ENCODE measurements around the gene SGMS1. TPM values are rescaled to one million over a fixed set of nuclear protein-coding genes. Genes with fewer than 3 reads are reported as not detected.

Gene SGMS1
- polyA plus RNA-seq, 2 of the 4 experiments (the other 2 are of a cell fraction): 22.7 to 28.2 TPM

GRCh38 chr10:50384238-50384637, 239.5 kb downstream of the SGMS1 start:
- no peak overlapping the region for H3K4me3 ChIP-seq
- no peak overlapping the region for H3K27ac ChIP-seq
- ATAC-seq: no peak
- H3K4me1 ChIP-seq: peaks cover 17% of the 10 kb centered on the region; the same call in 2 of the 3 replicates
- CTCF ChIA-PET: interaction anchor here (1.0 kb wide), 1 partner anchor 35 kb away, joined by 3 read pairs; no protein-coding TSS in a partner anchor
- no peaks in the 10 kb centered on the region for H3K9me3 ChIP-seq
- no peak overlapping the region for H3K4me2 ChIP-seq
- FAIRE-seq: no peak
- DNase-seq (ENCODE audit: low read depth in 1 of 2, low spot score in 1 of 2): no peak
- no peak for TF ChIP-seq FOSB (CRISPR knock-in tag; IDR thresholded peaks at IDR 0.05)
- POLR2A ChIA-PET: no interaction called here

GRCh38 chr10:50382576-50383023, 241.2 kb downstream of the SGMS1 start:
- TF ChIP-seq CBX2 (IDR thresholded peaks at IDR 0.05; ENCODE audit: borderline replicate concordance, low read depth) (no peak), TFCP2L1 (CRISPR knock-in tag; IDR thresholded peaks at IDR 0.05) (no peak)
- DNase-seq (ENCODE audit: low read depth in 1 of 2, low spot score in 1 of 2) (no peak), ATAC-seq (no peak), FAIRE-seq (no peak)
- Histone ChIP-seq H3K4me2 (no peak overlapping the region), H3K4me3 (no peak overlapping the region), H3K27ac (no peak overlapping the region), H3K4me1 (peaks cover 17% of the 10 kb centered on the region; the same call in 2 of the 3 replicates), H3K9me3 (no peaks in the 10 kb centered on the region)
- POLR2A ChIA-PET: no interaction called here
- WGBS (ENCODE audit: missing lambda C conversion rate): 79% methylated on average over 4 of the region's 4 CpGs
- CTCF ChIA-PET: interaction anchor here (1.2 to 1.7 kb wide), 2 partner anchors 239 to 242 kb away, joined by 3 read pairs; no protein-coding TSS in a partner anchor

GRCh38 chr10:50381642-50382041, 242.1 kb downstream of the SGMS1 start:
- WGBS (ENCODE audit: missing lambda C conversion rate): 79% methylated on average over 3 of the region's 3 CpGs
- Histone ChIP-seq H3K27ac (no peak overlapping the region), H3K9me3 (no peaks in the 10 kb centered on the region), H3K4me2 (no peak overlapping the region), H3K4me1 (peaks cover 17% of the 10 kb centered on the region; the same call in 2 of the 3 replicates), H3K4me3 (no peak overlapping the region)
- DNase-seq (ENCODE audit: low read depth in 1 of 2, low spot score in 1 of 2) (no peak), ATAC-seq (no peak), FAIRE-seq (no peak)
- ChIA-PET POLR2A (no interaction called here), CTCF (interaction anchor here (1.2 to 1.7 kb wide), 2 partner anchors 240 to 243 kb away, joined by 3 read pairs; no protein-coding TSS in a partner anchor)
- TF ChIP-seq EHF (CRISPR knock-in tag; IDR thresholded peaks at IDR 0.05) (no peak), MAFK (IDR thresholded peaks at IDR 0.05; ENCODE audit: partially characterized antibody) (no peak), CHD4 (IDR thresholded peaks at IDR 0.05; ENCODE audit: borderline replicate concordance) (no peak), HOXB5 (CRISPR knock-in tag; IDR thresholded peaks at IDR 0.05) (no peak), REST (IDR thresholded peaks at IDR 0.05) (no peak), FOSB (CRISPR knock-in tag; IDR thresholded peaks at IDR 0.05) (no peak)

- H3K4me2 ChIP-seq: no peak overlapping the region
- FAIRE-seq (no peak), ATAC-seq (no peak), DNase-seq (ENCODE audit: low read depth in 1 of 2, low spot score in 1 of 2) (no peak)
- H3K4me1 ChIP-seq: peaks cover 11% of the 10 kb centered on the region; the same call in 1 of the 3 replicates
- H3K9me3 ChIP-seq: no peaks in the 10 kb centered on the region
- H3K27ac ChIP-seq: no peak overlapping the region
- TF ChIP-seq ZC3H11A (IDR thresholded peaks at IDR 0.05): no peak
- TF ChIP-seq HOXB13 (CRISPR knock-in tag; IDR thresholded peaks at IDR 0.05; ENCODE audit: low read depth): no peak
- no peak for TF ChIP-seq ESRRA (IDR thresholded peaks at IDR 0.05; ENCODE audit: borderline replicate concordance, low read length)
- no peak for TF ChIP-seq EP300 (IDR thresholded peaks at IDR 0.05)
- TF ChIP-seq CHD2 (IDR thresholded peaks at IDR 0.05; ENCODE audit: low read length, partially characterized antibody): no peak
- TF ChIP-seq, protein P1, sequence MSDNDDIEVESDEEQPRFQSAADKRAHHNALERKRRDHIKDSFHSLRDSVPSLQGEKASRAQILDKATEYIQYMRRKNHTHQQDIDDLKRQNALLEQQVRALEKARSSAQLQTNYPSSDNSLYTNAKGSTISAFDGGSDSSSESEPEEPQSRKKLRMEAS (IDR thresholded peaks at IDR 0.05): no peak
- no peak for TF ChIP-seq CEBPB (IDR thresholded peaks at IDR 0.05)
- TF ChIP-seq BHLHE40 (IDR thresholded peaks at IDR 0.05; ENCODE audit: low read depth, low read length): no peak
- no peak for TF ChIP-seq CTCF (IDR thresholded peaks at IDR 0.05)
- no peak for TF ChIP-seq JUN (IDR thresholded peaks at IDR 0.05)
- TF ChIP-seq GATA3 (IDR thresholded peaks at IDR 0.05; ENCODE audit: borderline replicate concordance): no peak
- TF ChIP-seq EHMT2 (IDR thresholded peaks at IDR 0.05; ENCODE audit: low read depth): no peak
- no peak for TF ChIP-seq CHD4 (IDR thresholded peaks at IDR 0.05; ENCODE audit: borderline replicate concordance)
- TF ChIP-seq HEYL (CRISPR knock-in tag; IDR thresholded peaks at IDR 0.05): no peak
- TF ChIP-seq CBX8 (IDR thresholded peaks at IDR 0.05): no peak
- TF ChIP-seq SREBF2 (IDR thresholded peaks at IDR 0.05): no peak
- no peak for TF ChIP-seq ZFP36 (IDR thresholded peaks at IDR 0.05; ENCODE audit: borderline replicate concordance, partially characterized antibody)
- TF ChIP-seq HOXA7 (CRISPR knock-in tag; IDR thresholded peaks at IDR 0.05): no peak
- TF ChIP-seq RNF2 (IDR thresholded peaks at IDR 0.05; ENCODE audit: borderline replicate concordance, low read depth): no peak
- no peak for TF ChIP-seq MAZ (IDR thresholded peaks at IDR 0.05; ENCODE audit: borderline replicate concordance, low read depth, low read length)
- POLR2A ChIA-PET: no interaction called here
- no peak overlapping the region for H3K4me3 ChIP-seq
- CTCF ChIA-PET: interaction anchor here (0.6 kb wide), 1 partner anchor 36 kb away, joined by 3 read pairs; no protein-coding TSS in a partner anchor
- 86% methylated on average over 2 of the region's 2 CpGs for WGBS (ENCODE audit: missing lambda C conversion rate)
Observed at GRCh38 chr10:50379616-50380015, 244.1 kb downstream of the SGMS1 start.

All from A549 (cell line).